HG03025 (cell line): ENCODE measurements around the gene LAMTOR2.
"Not testable (repeated sequence)": the region's sequence is repeated elsewhere in the genome, so short reads cannot be mapped to it uniquely, and the experiment has no call there.

Source experiments
- ATAC-seq: cut with Tn5 transposase; IDR thresholded peaks from one replicate; pipeline ENCODE4 v1.9.1; 2021; ENCODE audit warnings: mild to moderate bottlenecking, moderate library complexity; ENCODE audit not compliant: unreplicated experiment, low FRiP score

Gene LAMTOR2

DNA sequence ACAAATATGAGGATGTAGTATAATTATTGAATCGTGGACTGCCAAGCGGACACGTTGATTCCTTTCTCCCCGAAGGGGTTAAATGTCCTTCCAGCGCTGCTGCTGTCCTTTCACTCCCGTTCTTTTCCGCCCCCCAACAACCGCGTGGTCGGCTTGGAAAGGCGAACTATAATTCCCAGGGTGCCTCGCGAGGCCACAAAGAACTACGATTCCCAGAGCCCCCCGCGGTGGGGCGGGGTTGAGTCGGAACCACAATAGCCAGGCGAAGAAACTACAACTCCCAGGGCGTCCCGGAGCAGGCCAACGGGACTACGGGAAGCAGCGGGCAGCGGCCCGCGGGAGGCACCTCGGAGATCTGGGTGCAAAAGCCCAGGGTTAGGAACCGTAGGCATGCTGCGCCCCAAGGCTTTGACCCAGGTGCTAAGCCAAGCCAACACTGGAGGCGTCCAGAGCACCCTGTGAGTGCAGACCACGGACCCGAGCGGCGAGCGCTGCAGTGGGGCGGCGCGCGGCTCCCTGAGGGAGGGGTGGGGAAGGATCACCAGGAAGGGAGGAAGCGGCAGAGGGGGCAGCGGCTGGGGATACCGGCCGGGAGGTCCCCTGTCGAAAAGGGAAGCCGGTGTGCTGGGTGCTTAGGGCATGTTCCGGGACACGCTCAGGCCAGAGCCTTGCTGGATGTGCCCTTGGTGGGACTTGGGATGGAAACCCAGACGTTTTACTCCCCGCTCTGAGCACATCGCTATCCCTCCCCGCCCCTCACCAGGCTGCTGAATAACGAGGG is at the start of gene LAMTOR2:
Gene LAMTOR2 (plus strand): TSS at position 283 of the 781 bp plus-strand sequence. CDS start 108 bp downstream, at position 391.
- ATAC-seq, result peak; percentile 64

- no peak for ATAC-seq
Measured at GRCh38 chr1:156004843-156005584, 49.6 kb upstream of the LAMTOR2 start.

- ATAC-seq, result no peak
Measured at GRCh38 chr1:156006666-156007376, 47.8 kb upstream of the LAMTOR2 start.

GRCh38 chr1:156009404-156009803 is 45.2 kb upstream of the LAMTOR2 start:
- ATAC-seq, result no peak

- no peak for ATAC-seq
Measured at GRCh38 chr1:156012051-156012817, 42.3 kb upstream of the LAMTOR2 start.

DNA sequence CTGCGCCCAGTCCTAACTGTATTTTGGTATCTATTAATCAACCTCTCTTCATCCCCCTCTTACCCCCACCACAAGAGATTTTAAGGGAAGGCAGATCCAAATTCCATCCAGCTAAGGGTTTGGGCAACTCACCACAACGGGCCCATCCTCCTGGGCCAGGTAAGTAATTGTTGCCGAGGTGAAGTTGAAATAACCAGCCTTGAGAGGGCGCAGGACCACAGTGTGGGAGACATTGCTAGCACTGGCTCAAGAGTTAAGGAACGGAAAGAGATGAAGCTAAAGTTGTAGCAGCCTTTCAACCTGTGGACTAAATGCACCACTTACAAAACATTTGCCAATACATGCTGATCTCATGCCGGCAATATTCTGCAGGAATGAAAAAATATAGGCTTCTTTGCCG is 39.8 kb upstream of the LAMTOR2 start:
- ATAC-seq, result no peak

- no peak for ATAC-seq
Measured at GRCh38 chr1:156019946-156020292, 34.7 kb upstream of the LAMTOR2 start.

GRCh38 chr1:156020293-156021092 is 34.1 kb upstream of the LAMTOR2 start, which contains the start of gene SSR2:
TSS of gene SSR2 (minus strand) at chr1:156020951. CDS start at chr1:156020167, 784 bp downstream.
- ATAC-seq, result peak; percentile 87

GRCh38 chr1:156021093-156021428 is 33.5 kb upstream of the LAMTOR2 start:
- ATAC-seq, result no peak

DNA sequence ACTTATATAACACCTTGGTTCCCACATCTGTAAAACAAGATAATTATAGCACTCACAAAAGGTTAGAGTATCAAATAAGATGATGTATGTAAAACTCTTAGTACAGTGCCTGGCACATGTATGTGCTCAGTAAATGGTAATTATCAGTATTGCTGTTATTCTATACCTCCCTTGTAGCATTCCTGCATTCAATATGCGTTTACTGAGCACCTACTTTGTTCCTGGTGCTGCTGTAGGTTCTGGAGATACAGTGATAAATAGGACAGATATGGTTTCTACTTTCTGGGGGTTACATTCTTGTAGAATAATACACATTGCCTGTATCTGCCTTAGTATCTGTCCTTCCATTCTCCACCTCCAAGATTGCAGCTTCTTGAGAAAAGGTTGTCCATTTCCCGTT is 32.6 kb upstream of the LAMTOR2 start:
- no peak for ATAC-seq

- no peak for ATAC-seq
Measured at GRCh38 chr1:156024801-156025200, 29.8 kb upstream of the LAMTOR2 start.

GRCh38 chr1:156025876-156026275 is 28.7 kb upstream of the LAMTOR2 start:
- ATAC-seq, result no peak

- no peak for ATAC-seq
Measured at GRCh38 chr1:156026588-156026987, 28.0 kb upstream of the LAMTOR2 start.

GRCh38 chr1:156033011-156033410 is 21.6 kb upstream of the LAMTOR2 start:
- no peak for ATAC-seq

DNA sequence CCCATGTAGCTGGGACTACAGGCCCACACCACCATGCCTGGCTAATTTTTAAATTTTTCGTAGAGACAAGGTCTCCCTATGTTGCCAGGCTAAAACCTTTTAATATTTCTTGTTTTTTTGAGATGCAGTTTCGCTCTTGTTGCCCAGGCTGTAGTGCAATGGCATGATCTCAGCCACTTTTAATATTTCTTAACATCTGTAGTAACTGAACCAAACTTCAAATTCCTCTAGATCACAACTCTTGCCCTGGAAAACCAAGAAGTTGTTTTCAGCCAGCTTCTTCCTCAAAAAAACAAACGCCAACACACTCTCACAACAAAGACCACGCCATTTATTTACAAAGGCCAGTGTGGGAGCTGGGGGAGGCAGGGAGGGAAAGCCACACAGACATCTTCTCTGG is 19.6 kb upstream of the LAMTOR2 start:
- not testable (repeated sequence) for ATAC-seq

GRCh38 chr1:156042828-156043227 is 11.8 kb upstream of the LAMTOR2 start:
- ATAC-seq, result no peak

- no peak for ATAC-seq
Measured at GRCh38 chr1:156045076-156045475, 9.5 kb upstream of the LAMTOR2 start.

DNA sequence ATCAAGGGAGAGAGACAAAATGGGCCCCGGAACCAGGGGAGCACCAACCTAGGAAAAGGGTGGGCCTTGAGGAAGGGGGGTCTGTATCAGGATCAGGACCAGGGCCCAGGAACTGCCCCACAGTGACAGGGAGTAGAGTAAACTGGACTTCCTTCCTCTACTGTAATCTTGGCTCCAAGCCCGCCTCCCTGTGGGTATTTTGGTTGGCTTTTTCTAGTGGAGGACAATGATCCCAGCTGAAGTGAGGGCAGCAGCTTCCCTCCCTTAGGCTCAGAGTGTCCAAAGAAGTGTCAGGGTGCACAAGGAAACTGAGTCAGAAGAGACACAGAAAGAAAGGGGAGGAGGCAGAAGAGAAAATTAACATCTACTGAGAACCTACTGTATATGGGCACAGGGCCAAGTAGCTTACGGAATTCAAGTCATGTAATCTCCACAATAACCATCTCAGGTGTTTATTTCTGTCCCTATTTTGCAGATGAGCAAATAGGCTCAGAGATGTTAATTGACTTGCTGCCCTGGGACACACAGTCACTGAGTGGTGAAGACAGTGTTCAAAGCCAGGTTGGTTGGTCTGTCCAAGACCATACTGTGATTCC is 5.8 kb upstream of the LAMTOR2 start:
- no peak for ATAC-seq

- no peak for ATAC-seq
Measured at GRCh38 chr1:156050376-156050775, 4.2 kb upstream of the LAMTOR2 start.
